ENCODE measurements around the gene NQO2.
A peak's percentile ranks its signal among the peaks of the same experiment; 100 is the strongest.
"Not testable (repeated sequence)": the region's sequence is repeated elsewhere in the genome, so short reads cannot be mapped to it uniquely, and the experiment has no call there.

The NQO2 gene

GRCh38 chr6:3013901-3014674 lies 14.4 kb downstream of the NQO2 start:
- no peak for DNase-seq (ENCODE audit: low spot score)

GRCh38 chr6:3014675-3015066 lies 15.0 kb downstream of the NQO2 start:
- no peak for DNase-seq (ENCODE audit: low spot score)

DNA sequence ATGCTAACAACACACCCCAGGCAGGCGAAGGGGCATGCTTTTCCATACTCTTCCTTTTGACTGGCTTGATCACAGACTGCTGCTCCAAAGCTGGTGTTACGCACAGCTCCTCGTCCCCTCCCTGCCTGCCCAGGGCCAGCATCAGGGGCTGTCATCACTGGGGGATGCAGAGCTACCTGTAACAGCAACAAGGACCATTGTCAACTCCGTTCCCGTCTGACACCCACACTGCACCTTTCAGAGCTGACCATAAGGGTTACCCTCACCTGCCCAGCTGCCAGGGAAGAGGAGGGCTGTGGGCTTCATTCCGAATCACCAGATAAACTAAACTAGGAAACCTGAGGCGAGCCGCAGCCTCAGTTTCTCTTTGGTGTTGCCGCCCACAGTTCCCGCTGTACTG lies 15.4 kb downstream of the NQO2 start:
- DNase-seq (ENCODE audit: low spot score) = no peak

- DNase-seq (ENCODE audit: low spot score) = no peak
Measured at GRCh38 chr6:3016473-3017280, 17.0 kb downstream of the NQO2 start.

DNA sequence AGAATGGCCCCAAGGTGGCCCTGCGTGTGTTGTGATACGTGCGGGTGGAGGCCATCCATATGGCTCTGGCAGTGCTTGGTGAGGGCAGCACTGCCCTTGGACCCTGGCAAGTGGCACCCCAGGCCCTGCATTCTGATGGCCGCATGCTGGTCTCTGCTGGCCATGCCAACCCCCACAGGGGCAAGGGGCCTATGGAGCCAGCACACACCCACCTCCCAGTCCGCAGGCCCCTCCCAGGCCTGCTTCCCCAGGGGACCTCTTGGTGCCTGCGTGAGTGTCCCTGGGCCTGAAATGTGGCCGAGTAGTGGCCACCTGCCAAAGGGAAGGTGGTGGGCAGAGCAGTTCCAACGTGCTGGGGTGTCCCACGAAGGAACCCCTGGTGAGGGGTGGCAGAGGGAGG lies 17.6 kb downstream of the NQO2 start:
- DNase-seq (ENCODE audit: low spot score) = no peak

GRCh38 chr6:3019065-3019464 lies 19.4 kb downstream of the NQO2 start:
- DNase-seq (ENCODE audit: low spot score) = no peak

DNA sequence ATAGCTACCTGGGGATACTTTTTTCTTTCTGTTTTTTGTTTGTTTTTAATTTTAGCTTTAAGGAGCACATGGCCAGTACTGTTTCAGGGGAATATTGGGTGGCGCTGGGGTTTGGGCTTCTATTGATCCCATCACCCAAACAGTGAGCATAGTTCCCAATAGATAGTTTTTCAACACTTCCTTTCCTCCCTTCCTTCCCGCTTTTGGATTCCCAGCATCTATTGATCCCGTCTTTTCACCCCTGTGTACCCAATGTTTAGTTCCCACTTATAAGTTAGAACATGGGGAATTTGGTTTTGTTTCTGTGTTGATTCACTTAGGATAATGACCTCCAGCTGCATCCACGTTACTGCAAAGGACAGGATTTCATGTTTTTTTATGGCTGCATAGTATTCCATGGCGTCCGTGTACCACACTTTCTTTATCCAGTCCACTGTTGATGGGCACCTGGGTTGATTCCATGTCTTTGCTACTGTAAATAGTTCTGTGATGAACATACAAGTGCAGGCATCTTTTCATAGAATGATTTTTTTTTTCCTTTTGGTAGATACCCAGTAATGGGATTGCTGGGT lies 20.1 kb downstream of the NQO2 start:
- DNase-seq (ENCODE audit: low spot score) = no peak

GRCh38 chr6:3020976-3021598 lies 21.4 kb downstream of the NQO2 start:
- DNase-seq (ENCODE audit: low spot score) = not testable (repeated sequence)

GRCh38 chr6:3022765-3023662 lies 23.3 kb downstream of the NQO2 start:
- DNase-seq (ENCODE audit: low spot score) = no peak

GRCh38 chr6:3023663-3024483 lies 24.2 kb downstream of the NQO2 start:
- peak; percentile 31 for DNase-seq (ENCODE audit: low spot score)

- no peak for DNase-seq (ENCODE audit: low spot score)
Measured at GRCh38 chr6:3026791-3027626, 27.3 kb downstream of the NQO2 start.

- DNase-seq (ENCODE audit: low spot score) = not testable (repeated sequence)
Measured at GRCh38 chr6:3028156-3028555, 28.5 kb downstream of the NQO2 start.

GRCh38 chr6:3031857-3032640 lies 32.4 kb downstream of the NQO2 start:
- no peak for DNase-seq (ENCODE audit: low spot score)

GRCh38 chr6:3032986-3033385 lies 33.3 kb downstream of the NQO2 start:
- DNase-seq (ENCODE audit: low spot score) = no peak

DNA sequence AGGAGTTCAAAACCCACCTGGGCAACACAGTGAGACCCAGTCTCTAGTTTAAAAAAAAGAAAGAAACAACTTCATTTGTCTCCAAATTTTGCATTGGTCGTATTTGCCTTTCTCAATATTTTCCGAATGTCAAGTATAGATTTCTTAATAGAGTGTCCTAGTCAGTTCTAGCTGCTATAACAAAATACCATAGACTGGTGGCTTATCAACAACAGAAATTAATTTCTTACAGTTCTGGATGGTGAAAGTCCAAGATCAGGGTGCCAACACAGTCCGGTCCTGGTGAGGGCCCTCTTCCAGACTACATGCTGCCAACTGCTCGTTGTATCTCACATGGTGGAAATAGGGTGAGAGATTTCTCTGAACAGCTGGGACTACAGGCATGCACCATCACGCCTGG lies 34.0 kb downstream of the NQO2 start:
- no peak for DNase-seq (ENCODE audit: low spot score)

GRCh38 chr6:3035397-3035796 lies 35.7 kb downstream of the NQO2 start:
- no peak for DNase-seq (ENCODE audit: low spot score)

- no peak for DNase-seq (ENCODE audit: low spot score)
Measured at GRCh38 chr6:3036861-3037637, 37.4 kb downstream of the NQO2 start.

All from HuH-7 (cell line).